HCT116 (cell line): Measurements from ENCODE around the gene KIRREL3. TPM values are rescaled to one million over a fixed set of nuclear protein-coding genes. Genes with fewer than 3 reads are reported as not detected.

Experiments
- ATAC-seq: fragments of 200-7000 bp; cut with Tn5 transposase; 2 replicates; pipeline ENCODE4 v1.9.1; 2020; ENCODE audit warnings: mild to moderate bottlenecking, moderate library complexity
- BruUV-seq: library from RNA; stranded (reverse); fragments of 400-500 nt; replicated peaks from 2 replicates; lab custom pipeline; 2021; lab: Mats Ljungman, UMichigan
- CTCF ChIA-PET: fragments of 300-600 bp; sonication (Branson Sonifier 250); formaldehyde crosslinking; loops from one replicate; lab custom pipeline; 2021; ENCODE audit warnings: antibody characterized with exemption; lab: Charles Lee
- POLR2A ChIA-PET: fragments of 300-600, 350-600 bp; sonication (Branson Sonifier 250); formaldehyde crosslinking; loops from one replicate; lab custom pipeline; 2021; ENCODE audit warnings: antibody characterized with exemption; lab: Charles Lee
- RAD21 ChIA-PET, 2 experiments: fragments of 300-600 bp; sonication (Branson Sonifier 250); formaldehyde crosslinking; loops; one replicate each; lab custom pipeline; 2023; ENCODE audit warnings: low total read pairs in 2 of 2; ENCODE audit not compliant: uncharacterized antibody in 2 of 2, unreplicated experiment in 2 of 2, low non-redundant PET in 1 of 2; lab: Charles Lee
- DNase-seq: peaks from one replicate; pipeline ENCODE4 v3.0.0-alpha.2; 2010; ENCODE audit warnings: low read depth, low spot score
- H2AFZ ChIP-seq: fragments of 200-600 bp; shearing (Covaris generic), sonication (generic); 2 replicates; pipeline ENCODE4 v1.6.1; 2017; ENCODE audit warnings: low read depth, mixed run types, mixed read lengths, antibody characterized with exemption, low read length; ENCODE audit not compliant: poor library complexity, severe bottlenecking
- H3K27ac ChIP-seq: 2 replicates; pipeline ENCODE4 v1.5.1; 2012; ENCODE audit warnings: low read depth, low read length
- H3K27me3 ChIP-seq: fragments of 200-600 bp; sonication (generic); 2 replicates; pipeline ENCODE4 v1.6.1; 2016; ENCODE audit warnings: mixed run types, low read length, mixed read lengths; ENCODE audit not compliant: insufficient read depth
- H3K36me3 ChIP-seq, 2 experiments: fragments of 200-500 bp in 1 of 2; fragments of 200-600 bp in 1 of 2; sonication (Bioruptor generic) in 1 of 2; sonication (generic) in 1 of 2; 2 replicates each; pipeline versions ENCODE4 v1.5.1 to v1.6.1; 2014 to 2016; ENCODE audit warnings: low read length in 2 of 2, inconsistent platforms in 1 of 2, mixed read lengths in 1 of 2, mixed run types in 1 of 2; ENCODE audit not compliant: insufficient read depth in 2 of 2, control insufficient read depth in 1 of 2
- H3K4me1 ChIP-seq, 2 experiments: fragments of 200-600 bp in 1 of 2; sonication (generic) in 1 of 2; 2 replicates each; pipeline versions ENCODE4 v1.5.1 to v1.6.1; 2012 to 2017; ENCODE audit warnings: low read length in 2 of 2, inconsistent platforms in 1 of 2, mild to moderate bottlenecking in 1 of 2, mixed read lengths in 1 of 2, mixed run types in 1 of 2, moderate library complexity in 1 of 2; ENCODE audit not compliant: insufficient read depth in 2 of 2, control insufficient read depth in 1 of 2
- H3K4me2 ChIP-seq: fragments of 200-600 bp; sonication (generic); 2 replicates; pipeline ENCODE4 v1.6.1; 2017; ENCODE audit warnings: mixed run types, low read length, mixed read lengths
- H3K4me3 ChIP-seq, 2 experiments: fragments of 200-600 bp in 1 of 2; sonication (generic) in 1 of 2; replicated peaks in 1 of 2; 2 replicates each; pipeline ENCODE4 v1.5.1; 2011 to 2016; ENCODE audit warnings: low read length in 2 of 2, control low read depth in 1 of 2, low read depth in 1 of 2, mild to moderate bottlenecking in 1 of 2, mixed read lengths in 1 of 2, mixed run types in 1 of 2
- H3K79me2 ChIP-seq: fragments of 200-600 bp; sonication (generic); 2 replicates; pipeline ENCODE4 v1.6.1; 2017; ENCODE audit warnings: mild to moderate bottlenecking, mixed run types, low read length, moderate library complexity, mixed read lengths; ENCODE audit not compliant: insufficient read depth
- H3K9ac ChIP-seq: fragments of 200-600 bp; sonication (generic); 2 replicates; pipeline ENCODE4 v1.6.1; 2016; ENCODE audit warnings: low read length, mixed read lengths
- H3K9me2 ChIP-seq: fragments of 200-600 bp; sonication (generic), shearing (Covaris generic); 2 replicates; pipeline ENCODE4 v1.6.1; 2017; ENCODE audit warnings: mixed run types, mild to moderate bottlenecking, moderate library complexity; ENCODE audit not compliant: insufficient read depth
- H3K9me3 ChIP-seq, 2 experiments: fragments of 200-500 bp in 1 of 2; fragments of 200-600 bp in 1 of 2; sonication (Bioruptor generic) in 1 of 2; sonication (generic) in 1 of 2; 2 replicates each; pipeline ENCODE4 v1.6.1; 2014 to 2017; ENCODE audit warnings: low read length in 2 of 2, mixed read lengths in 2 of 2, inconsistent platforms in 1 of 2, low read depth in 1 of 2, mild to moderate bottlenecking in 1 of 2, mixed run types in 1 of 2, moderate library complexity in 1 of 2; ENCODE audit not compliant: control insufficient read depth in 1 of 2, insufficient read depth in 1 of 2
- H4K20me1 ChIP-seq: fragments of 200-600 bp; sonication (generic), shearing (Covaris generic); 2 replicates; pipeline ENCODE4 v1.6.1; 2017; ENCODE audit warnings: mixed run types, mild to moderate bottlenecking, moderate library complexity; ENCODE audit not compliant: insufficient read depth
- CBX3 ChIP-seq: IDR thresholded peaks from 2 replicates; pipeline ENCODE4 v1.6.1; 2012; ENCODE audit warnings: low read depth
- EGR1 ChIP-seq: IDR thresholded peaks from 2 replicates; pipeline ENCODE4 v1.6.1; 2012; ENCODE audit warnings: low read depth
- EZH2 ChIP-seq: fragments of 200-600 bp; sonication (generic); IDR thresholded peaks from 2 replicates; pipeline ENCODE4 v1.6.1; 2017; ENCODE audit warnings: antibody characterized with exemption, mixed run types
- EZH2phosphoT487 ChIP-seq: fragments of 200-600 bp; IDR thresholded peaks from 2 replicates; pipeline ENCODE4 v1.6.1; 2018; ENCODE audit warnings: antibody characterized with exemption, borderline replicate concordance
- FOSL1 ChIP-seq: IDR thresholded peaks from 2 replicates; pipeline ENCODE4 v1.6.1; 2012; ENCODE audit warnings: low read depth
- POLR2A ChIP-seq: IDR thresholded peaks from 2 replicates; pipeline ENCODE4 v1.7.0; 2011; ENCODE audit warnings: borderline replicate concordance; ENCODE audit not compliant: insufficient read depth, insufficient read length; ENCODE audit errors: extremely low read depth
- POLR2AphosphoS5 ChIP-seq: IDR thresholded peaks from 2 replicates; pipeline ENCODE4 v1.6.1; 2011; ENCODE audit warnings: mild to moderate bottlenecking, low read depth, low read length, moderate library complexity
- RAD21 ChIP-seq: IDR thresholded peaks from 2 replicates; pipeline ENCODE4 v1.6.1; 2012; ENCODE audit warnings: low read depth, mild to moderate bottlenecking
- SP1 ChIP-seq: IDR thresholded peaks from 2 replicates; pipeline ENCODE4 v1.6.1; 2012; ENCODE audit warnings: low read depth
- SRF ChIP-seq: IDR thresholded peaks from 2 replicates; pipeline ENCODE4 v1.6.1; 2012; ENCODE audit warnings: low read depth
- TCF7L2 ChIP-seq: IDR thresholded peaks from 2 replicates; pipeline ENCODE4 v1.7.0; 2011; ENCODE audit warnings: borderline replicate concordance, inconsistent platforms; ENCODE audit not compliant: insufficient read depth, insufficient read length; ENCODE audit errors: extremely low read depth
- ZFX ChIP-seq: fragments of 450-650 bp; IDR thresholded peaks from 2 replicates; pipeline ENCODE4 v1.6.1; 2017
- ZNF274 ChIP-seq: fragments of 200-500 bp; sonication (Bioruptor generic); IDR thresholded peaks from 2 replicates; pipeline ENCODE4 v1.6.1; 2014; ENCODE audit warnings: mild to moderate bottlenecking, low read depth, low read length, inconsistent platforms
- intact Hi-C: fragments of 100-400 bp; cut with micrococcal nuclease; formaldehyde crosslinking; loops from 2 replicates; pipeline ENCODE4 v1.10.0; 2022
- total RNA-seq: library from RNA; stranded (reverse); gene quantifications from one replicate; pipeline ENCODE4 v1.2.1, GENCODE V29; 2021; ENCODE audit not compliant: unreplicated experiment
- TF ChIP-seq, protein P1 (sequence below), 3 experiments: fragments of 200-600 bp in 1 of 3; sonication (generic) in 1 of 3; IDR thresholded peaks in 2 of 3; conservative IDR thresholded peaks in 1 of 3; 2 replicates each; pipeline ENCODE4 v1.5.1; 2012 to 2017; ENCODE audit warnings: low read depth in 2 of 3, low read length in 2 of 3, antibody characterized with exemption in 1 of 3, borderline replicate concordance in 1 of 3, control low read depth in 1 of 3, mild to moderate bottlenecking in 1 of 3, mixed read lengths in 1 of 3, mixed run types in 1 of 3, moderate library complexity in 1 of 3; ENCODE audit not compliant: insufficient read depth in 1 of 3
- TF ChIP-seq, protein P2 (sequence below): IDR thresholded peaks from 2 replicates; pipeline ENCODE4 v1.6.1; 2012; ENCODE audit warnings: low read depth

The KIRREL3 gene
- total RNA-seq, 1 experiment from 2014 or later: not detected

DNA sequence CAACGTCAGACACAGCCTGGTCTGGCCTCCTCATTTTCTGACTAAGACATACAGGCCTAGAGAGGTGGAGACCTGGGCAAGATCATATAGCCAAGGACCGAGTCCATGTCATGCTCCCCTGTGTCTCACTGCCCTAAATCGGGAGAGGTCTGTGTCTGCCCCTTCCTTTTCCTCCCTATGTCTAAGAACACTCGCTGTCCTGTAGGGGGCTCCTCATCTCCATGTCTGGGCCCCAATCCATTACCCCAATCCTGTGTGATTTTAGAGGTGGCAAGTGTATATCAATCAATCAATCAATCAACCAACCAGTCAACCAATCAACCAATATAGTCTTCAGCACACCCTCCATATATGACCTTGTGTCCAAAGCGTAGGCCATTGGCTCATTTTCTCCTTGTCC lies 125.7 kb downstream of the KIRREL3 start:
- RAD21 ChIA-PET: no interaction called here
- TF ChIP-seq, protein P1, sequence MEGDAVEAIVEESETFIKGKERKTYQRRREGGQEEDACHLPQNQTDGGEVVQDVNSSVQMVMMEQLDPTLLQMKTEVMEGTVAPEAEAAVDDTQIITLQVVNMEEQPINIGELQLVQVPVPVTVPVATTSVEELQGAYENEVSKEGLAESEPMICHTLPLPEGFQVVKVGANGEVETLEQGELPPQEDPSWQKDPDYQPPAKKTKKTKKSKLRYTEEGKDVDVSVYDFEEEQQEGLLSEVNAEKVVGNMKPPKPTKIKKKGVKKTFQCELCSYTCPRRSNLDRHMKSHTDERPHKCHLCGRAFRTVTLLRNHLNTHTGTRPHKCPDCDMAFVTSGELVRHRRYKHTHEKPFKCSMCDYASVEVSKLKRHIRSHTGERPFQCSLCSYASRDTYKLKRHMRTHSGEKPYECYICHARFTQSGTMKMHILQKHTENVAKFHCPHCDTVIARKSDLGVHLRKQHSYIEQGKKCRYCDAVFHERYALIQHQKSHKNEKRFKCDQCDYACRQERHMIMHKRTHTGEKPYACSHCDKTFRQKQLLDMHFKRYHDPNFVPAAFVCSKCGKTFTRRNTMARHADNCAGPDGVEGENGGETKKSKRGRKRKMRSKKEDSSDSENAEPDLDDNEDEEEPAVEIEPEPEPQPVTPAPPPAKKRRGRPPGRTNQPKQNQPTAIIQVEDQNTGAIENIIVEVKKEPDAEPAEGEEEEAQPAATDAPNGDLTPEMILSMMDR (IDR thresholded peaks at IDR 0.05 in 2 of 3, conservative IDR thresholded peaks at IDR 0.05 in 1 of 3; ENCODE audit: borderline replicate concordance in 1 of 3, insufficient read depth in 1 of 3, low read depth in 2 of 3, low read length in 2 of 3): peak in 2 of 3 experiments; percentile 15 to 28; a peak in 3 of 6 replicates
- TF ChIP-seq RAD21 (peak; percentile 16; the same call in 1 of the 2 replicates), FOSL1 (no peak), POLR2A (no peak), CBX3 (no peak)
- Histone ChIP-seq H3K27ac (no peak overlapping the region), H3K4me1 (no peaks in the 10 kb centered on the region), H2AFZ (no peak overlapping the region), H3K4me3 (no peak overlapping the region), H3K36me3 (no peaks in the 10 kb centered on the region), H3K4me2 (no peak overlapping the region), H3K9me2 (no peaks in the 10 kb centered on the region), H3K27me3 (peaks cover 10% of the 10 kb centered on the region; the same call in 1 of the 2 replicates), H3K9ac (no peak overlapping the region), H3K79me2 (no peaks in the 10 kb centered on the region), H4K20me1 (no peaks in the 10 kb centered on the region), H3K9me3 (no peaks in the 10 kb centered on the region)
- POLR2A ChIA-PET: no interaction called here
- ATAC-seq (peak; percentile 58; the same call in 1 of the 2 replicates), DNase-seq (no peak)
- intact Hi-C loops: no loop called here
- no TSS peak for BruUV-seq
- CTCF ChIA-PET: no interaction called here

DNA sequence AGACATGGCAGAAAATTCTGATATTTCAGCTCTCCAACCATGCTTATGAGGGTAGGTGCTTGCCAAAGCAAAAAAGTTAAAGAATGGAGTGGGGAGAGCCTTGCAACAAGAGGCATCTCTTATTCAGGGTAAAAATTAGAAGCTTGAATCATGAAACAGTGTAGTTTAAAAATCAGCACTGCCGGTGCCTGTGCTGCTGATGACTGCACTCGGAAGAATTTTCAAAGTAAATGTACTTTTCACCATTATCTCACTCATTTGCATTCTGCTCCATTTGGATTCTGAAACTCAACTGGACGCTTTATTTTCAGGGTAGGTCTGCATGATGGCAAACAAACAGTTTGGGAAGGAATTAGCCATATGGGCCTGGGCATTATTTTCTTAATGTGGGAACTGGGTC lies 126.3 kb downstream of the KIRREL3 start:
- intact Hi-C loops: no loop called here
- BruUV-seq: no TSS peak
- no peak for ATAC-seq
- Histone ChIP-seq H3K27me3 (peaks cover 10% of the 10 kb centered on the region; the same call in 1 of the 2 replicates), H4K20me1 (no peaks in the 10 kb centered on the region), H3K79me2 (no peaks in the 10 kb centered on the region), H3K4me3 (no peak overlapping the region), H3K36me3 (no peaks in the 10 kb centered on the region), H2AFZ (no peak overlapping the region), H3K9me3 (no peaks in the 10 kb centered on the region), H3K9ac (no peak overlapping the region), H3K9me2 (no peaks in the 10 kb centered on the region), H3K4me2 (no peak overlapping the region), H3K4me1 (no peaks in the 10 kb centered on the region), H3K27ac (no peak overlapping the region)
- RAD21 ChIA-PET: no interaction called here
- DNase-seq: no peak
- CTCF ChIA-PET: no interaction called here
- POLR2A ChIA-PET: no interaction called here
- no peak for TF ChIP-seq POLR2AphosphoS5
- TF ChIP-seq, protein P2, sequence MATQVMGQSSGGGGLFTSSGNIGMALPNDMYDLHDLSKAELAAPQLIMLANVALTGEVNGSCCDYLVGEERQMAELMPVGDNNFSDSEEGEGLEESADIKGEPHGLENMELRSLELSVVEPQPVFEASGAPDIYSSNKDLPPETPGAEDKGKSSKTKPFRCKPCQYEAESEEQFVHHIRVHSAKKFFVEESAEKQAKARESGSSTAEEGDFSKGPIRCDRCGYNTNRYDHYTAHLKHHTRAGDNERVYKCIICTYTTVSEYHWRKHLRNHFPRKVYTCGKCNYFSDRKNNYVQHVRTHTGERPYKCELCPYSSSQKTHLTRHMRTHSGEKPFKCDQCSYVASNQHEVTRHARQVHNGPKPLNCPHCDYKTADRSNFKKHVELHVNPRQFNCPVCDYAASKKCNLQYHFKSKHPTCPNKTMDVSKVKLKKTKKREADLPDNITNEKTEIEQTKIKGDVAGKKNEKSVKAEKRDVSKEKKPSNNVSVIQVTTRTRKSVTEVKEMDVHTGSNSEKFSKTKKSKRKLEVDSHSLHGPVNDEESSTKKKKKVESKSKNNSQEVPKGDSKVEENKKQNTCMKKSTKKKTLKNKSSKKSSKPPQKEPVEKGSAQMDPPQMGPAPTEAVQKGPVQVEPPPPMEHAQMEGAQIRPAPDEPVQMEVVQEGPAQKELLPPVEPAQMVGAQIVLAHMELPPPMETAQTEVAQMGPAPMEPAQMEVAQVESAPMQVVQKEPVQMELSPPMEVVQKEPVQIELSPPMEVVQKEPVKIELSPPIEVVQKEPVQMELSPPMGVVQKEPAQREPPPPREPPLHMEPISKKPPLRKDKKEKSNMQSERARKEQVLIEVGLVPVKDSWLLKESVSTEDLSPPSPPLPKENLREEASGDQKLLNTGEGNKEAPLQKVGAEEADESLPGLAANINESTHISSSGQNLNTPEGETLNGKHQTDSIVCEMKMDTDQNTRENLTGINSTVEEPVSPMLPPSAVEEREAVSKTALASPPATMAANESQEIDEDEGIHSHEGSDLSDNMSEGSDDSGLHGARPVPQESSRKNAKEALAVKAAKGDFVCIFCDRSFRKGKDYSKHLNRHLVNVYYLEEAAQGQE: no peak
- TF ChIP-seq FOSL1: no peak
- TF ChIP-seq SRF: no peak
- TF ChIP-seq POLR2A: no peak
- TF ChIP-seq EZH2phosphoT487: no peak
- no peak for TF ChIP-seq TCF7L2
- no peak for TF ChIP-seq EGR1
- TF ChIP-seq SP1: no peak
- TF ChIP-seq EZH2: no peak
- no peak for TF ChIP-seq ZNF274
- TF ChIP-seq ZFX: no peak
